K562 (cell line): Measurements from ENCODE around the gene COL1A1. TPM values are rescaled to one million over a fixed set of nuclear protein-coding genes. Genes with fewer than 3 reads are reported as not detected.
A peak's percentile ranks its signal among the peaks of the same experiment; 100 is the strongest.

Source experiments
- CEBPB ChIP-seq: fragments of 450-650 bp; IDR thresholded peaks from 2 replicates; pipeline ENCODE4 v1.6.1; 2016; ENCODE audit warnings: missing genetic modification characterization, missing compliant biosample characterization
- CREBBP ChIP-seq: IDR thresholded peaks from one replicate; pipeline ENCODE4 v1.6.1; 2012; ENCODE audit warnings: low read depth, mild to moderate bottlenecking, control low read depth, inconsistent platforms, low read length
- CTBP1 ChIP-seq: fragments of 450-650 bp; IDR thresholded peaks from 2 replicates; pipeline ENCODE4 v1.6.1; 2016; ENCODE audit warnings: borderline replicate concordance
- FOXJ3 ChIP-seq: sonication (generic); formaldehyde crosslinking; IDR thresholded peaks from 2 replicates; pipeline ENCODE4 v1.4.0; 2020; ENCODE audit warnings: mild to moderate bottlenecking, missing genetic modification reagents
- GABPB1 ChIP-seq: sonication (generic); formaldehyde crosslinking; IDR thresholded peaks from 2 replicates; pipeline ENCODE4 v1.8.0; 2022; ENCODE audit warnings: mild to moderate bottlenecking, missing genetic modification reagents
- GABPB2 ChIP-seq: fragments of 250-450 bp; sonication (Bioruptor Pico); conservative IDR thresholded peaks from 2 replicates; pipeline ENCODE4 v1.5.1; 2021; ENCODE audit warnings: mild to moderate bottlenecking
- MTA2 ChIP-seq: fragments of 450-650 bp; IDR thresholded peaks from 2 replicates; pipeline ENCODE4 v1.6.1; 2016; ENCODE audit warnings: low read depth
- MYBL2 ChIP-seq, 2 experiments: fragments of 450-650 bp in 1 of 2; sonication (generic) in 1 of 2; formaldehyde crosslinking in 1 of 2; IDR thresholded peaks; 2 replicates each; pipeline versions ENCODE4 v1.6.1 to v1.8.1; 2017 to 2022; ENCODE audit warnings: borderline replicate concordance in 1 of 2, inconsistent platforms in 1 of 2, low read depth in 1 of 2, mild to moderate bottlenecking in 1 of 2, missing genetic modification reagents in 1 of 2, moderate library complexity in 1 of 2
- NEUROD1 ChIP-seq: fragments of 150-350 bp; IDR thresholded peaks from 2 replicates; pipeline ENCODE4 v1.6.1; 2014; ENCODE audit warnings: borderline replicate concordance, low read length, low read depth; ENCODE audit not compliant: partially characterized antibody
- NFE2 ChIP-seq: IDR thresholded peaks from 2 replicates; pipeline ENCODE4 v1.6.1; 2014; ENCODE audit warnings: antibody characterized with exemption, low read depth
- RBM39 ChIP-seq: fragments of 200-400 bp; formaldehyde crosslinking; optimal IDR thresholded peaks from 2 replicates; pipeline ENCODE3; 2018; ENCODE audit warnings: low read depth, low read length
- SAFB2 ChIP-seq: fragments of 200-400 bp; formaldehyde crosslinking; IDR thresholded peaks from 2 replicates; pipeline ENCODE4 v1.6.1; 2018; ENCODE audit warnings: borderline replicate concordance, low read length, low read depth, moderate library complexity; ENCODE audit not compliant: severe bottlenecking
- SRF ChIP-seq, 2 experiments: fragments of 250-450, 450-650 bp in 1 of 2; sonication (Bioruptor Pico) in 1 of 2; sonication (generic) in 1 of 2; formaldehyde crosslinking; IDR thresholded peaks; 2 replicates each; pipeline versions ENCODE4 v1.5.0 to v1.5.1; 2020 to 2022; ENCODE audit warnings: mild to moderate bottlenecking in 1 of 2, missing genetic modification reagents in 1 of 2
- SRSF3 ChIP-seq: fragments of 200-400 bp; formaldehyde crosslinking; IDR thresholded peaks from 2 replicates; pipeline ENCODE4 v1.6.1; 2016; ENCODE audit warnings: mild to moderate bottlenecking, low read length, moderate library complexity; ENCODE audit not compliant: insufficient read depth
- TCF7 ChIP-seq: sonication (generic); IDR thresholded peaks from 2 replicates; pipeline ENCODE4 v1.6.1; 2016; ENCODE audit warnings: antibody characterized with exemption, borderline replicate concordance
- ZC3H11A ChIP-seq: IDR thresholded peaks from 2 replicates; pipeline ENCODE4 v1.6.1; 2012; ENCODE audit warnings: low read depth, low read length, improper control_type of control experiment
- ZEB2 ChIP-seq: fragments of 450-650 bp; IDR thresholded peaks from 2 replicates; pipeline ENCODE4 v1.6.1; 2016
- ZNF212 ChIP-seq: fragments of 450-650 bp; formaldehyde crosslinking; IDR thresholded peaks from 2 replicates; pipeline ENCODE4 v1.4.0; 2020; ENCODE audit warnings: mild to moderate bottlenecking
- ZNF77 ChIP-seq: fragments of 250-450 bp; sonication (Bioruptor Pico); IDR thresholded peaks from 2 replicates; pipeline ENCODE4 v1.5.0; 2020
- ZNF79 ChIP-seq: fragments of 250-450 bp; sonication (Bioruptor Pico); IDR thresholded peaks from 2 replicates; pipeline ENCODE4 v1.4.0; 2020; ENCODE audit warnings: low read depth, mild to moderate bottlenecking, moderate library complexity
- polyA plus RNA-seq, 8 experiments: library from polyadenylated mRNA; depleted of rRNA in 4 of 8; stranded (reverse) in 5 of 8; unstranded in 3 of 8; fragments of >200 nt; fragmentation: Nextera tagmentation in 2 of 8; fragmentation: Illumina TruSeq in 1 of 8; extraction: Ambion mirVana in 2 of 8; extraction: Trizol in 1 of 8; gene quantifications; 2 replicates each; pipeline versions ENCODE4 v1.2.1 to v1.2.3, GENCODE V29; 2011 to 2014; ENCODE audit warnings: inconsistent platforms in 1 of 8, missing spikeins in 1 of 8
- total RNA-seq, 7 experiments: library from RNA; depleted of rRNA in 6 of 7; stranded (reverse); fragments of >200 nt in 6 of 7; fragmentation: Illumina TruSeq in 2 of 7; extraction: Trizol in 2 of 7; gene quantifications; 2 replicates each; pipeline versions ENCODE4 v1.2.1 to v1.2.3, GENCODE V29; 2011 to 2021; ENCODE audit warnings: low replicate concordance in 1 of 7
- TF ChIP-seq, protein P1 (sequence below): fragments of 250-450 bp; sonication (Bioruptor Pico); IDR thresholded peaks from 2 replicates; pipeline ENCODE4 v1.5.0; 2021
- TF ChIP-seq, protein P2 (sequence below): sonication (generic); formaldehyde crosslinking; IDR thresholded peaks from 2 replicates; pipeline ENCODE4 v1.8.1; 2022; ENCODE audit warnings: missing genetic modification reagents
- TF ChIP-seq, protein P3 (sequence below): fragments of 450-650 bp; IDR thresholded peaks from 2 replicates; pipeline ENCODE4 v1.7.1; 2018; ENCODE audit warnings: mild to moderate bottlenecking, low read depth; ENCODE audit not compliant: partially characterized antibody

COL1A1 gene
- total and polyA plus RNA-seq, 9 of the 15 experiments (the other 6 are each of a cell fraction or from before 2014, with no cell fraction given): 0.04 to 3.4 (median 0.18) TPM

DNA sequence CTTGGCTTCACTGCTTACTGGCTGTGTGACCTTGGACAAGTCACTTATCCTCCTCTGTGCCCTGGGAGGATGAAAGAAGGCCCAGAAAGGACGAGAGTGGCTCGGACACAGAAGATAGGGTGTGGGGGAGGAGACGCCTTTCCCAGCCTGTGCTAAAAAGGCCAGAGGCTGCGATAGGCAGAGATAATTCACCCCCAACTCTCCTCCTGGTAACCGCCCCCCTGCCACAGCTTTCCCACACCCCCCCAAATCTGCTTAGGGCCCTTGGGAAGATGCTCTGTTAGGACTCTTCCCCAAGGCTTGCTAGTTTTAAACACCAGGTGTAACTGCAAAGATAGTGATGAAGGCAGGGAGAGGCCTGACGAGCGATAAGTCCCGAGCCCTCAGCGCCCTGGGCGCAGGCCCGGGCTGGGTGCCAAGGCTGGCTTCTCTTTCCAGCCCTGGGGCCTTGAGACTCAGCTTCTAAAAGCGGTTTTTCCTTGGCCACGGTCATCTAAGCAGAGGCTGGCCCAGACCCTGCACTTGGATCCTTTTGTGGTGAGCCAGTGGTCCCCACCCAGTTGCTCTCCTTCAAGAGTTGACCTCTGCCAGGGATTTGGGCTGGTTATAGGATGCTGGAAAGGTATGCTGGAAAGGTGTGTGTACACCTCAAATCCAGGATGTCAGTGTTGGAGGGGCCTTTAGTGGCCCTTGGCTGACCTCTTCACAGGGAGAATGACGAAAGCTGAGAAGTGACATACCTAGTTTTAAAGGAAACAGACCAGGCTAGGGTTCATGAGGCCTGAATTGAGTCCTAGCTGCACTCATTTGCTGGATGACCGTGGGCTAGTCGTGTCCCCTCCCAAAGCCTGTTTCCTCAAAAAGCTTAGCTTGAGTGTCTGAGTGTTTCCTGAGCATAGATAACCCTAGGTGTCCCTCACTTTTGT is 47.5 kb downstream of the COL1A1 start (continued):
- TF ChIP-seq TCF7: no peak
- no peak for TF ChIP-seq ZC3H11A
- no peak for TF ChIP-seq MYBL2 (IDR thresholded peaks at IDR 0.05; ENCODE audit: low read depth)
- TF ChIP-seq MYBL2 (CRISPR knock-in tag; IDR thresholded peaks at IDR 0.05; ENCODE audit: borderline replicate concordance): no peak
- TF ChIP-seq SRF (CRISPR knock-in tag; IDR thresholded peaks at IDR 0.05): no peak
- TF ChIP-seq CEBPB: no peak
- TF ChIP-seq, protein P1, sequence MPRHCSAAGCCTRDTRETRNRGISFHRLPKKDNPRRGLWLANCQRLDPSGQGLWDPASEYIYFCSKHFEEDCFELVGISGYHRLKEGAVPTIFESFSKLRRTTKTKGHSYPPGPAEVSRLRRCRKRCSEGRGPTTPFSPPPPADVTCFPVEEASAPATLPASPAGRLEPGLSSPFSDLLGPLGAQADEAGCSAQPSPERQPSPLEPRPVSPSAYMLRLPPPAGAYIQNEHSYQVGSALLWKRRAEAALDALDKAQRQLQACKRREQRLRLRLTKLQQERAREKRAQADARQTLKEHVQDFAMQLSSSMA: no peak
- TF ChIP-seq SRSF3: no peak
- TF ChIP-seq ZNF79 (CRISPR knock-in tag): no peak
- TF ChIP-seq GABPB1 (CRISPR knock-in tag): no peak
- TF ChIP-seq ZNF212 (CRISPR knock-in tag): no peak
- TF ChIP-seq CTBP1: peak; percentile 96
- TF ChIP-seq MTA2: peak; percentile 36
- TF ChIP-seq, protein P2, sequence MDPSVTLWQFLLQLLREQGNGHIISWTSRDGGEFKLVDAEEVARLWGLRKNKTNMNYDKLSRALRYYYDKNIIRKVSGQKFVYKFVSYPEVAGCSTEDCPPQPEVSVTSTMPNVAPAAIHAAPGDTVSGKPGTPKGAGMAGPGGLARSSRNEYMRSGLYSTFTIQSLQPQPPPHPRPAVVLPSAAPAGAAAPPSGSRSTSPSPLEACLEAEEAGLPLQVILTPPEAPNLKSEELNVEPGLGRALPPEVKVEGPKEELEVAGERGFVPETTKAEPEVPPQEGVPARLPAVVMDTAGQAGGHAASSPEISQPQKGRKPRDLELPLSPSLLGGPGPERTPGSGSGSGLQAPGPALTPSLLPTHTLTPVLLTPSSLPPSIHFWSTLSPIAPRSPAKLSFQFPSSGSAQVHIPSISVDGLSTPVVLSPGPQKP: no peak
- no peak for TF ChIP-seq GABPB2 (CRISPR knock-in tag)
- no peak for TF ChIP-seq NFE2
- TF ChIP-seq ZEB2: peak; percentile 89
- TF ChIP-seq NEUROD1: no peak
- TF ChIP-seq RBM39: no peak
- TF ChIP-seq ZNF77: no peak
- no peak for TF ChIP-seq CREBBP
- TF ChIP-seq SAFB2: no peak
- TF ChIP-seq, protein P3, sequence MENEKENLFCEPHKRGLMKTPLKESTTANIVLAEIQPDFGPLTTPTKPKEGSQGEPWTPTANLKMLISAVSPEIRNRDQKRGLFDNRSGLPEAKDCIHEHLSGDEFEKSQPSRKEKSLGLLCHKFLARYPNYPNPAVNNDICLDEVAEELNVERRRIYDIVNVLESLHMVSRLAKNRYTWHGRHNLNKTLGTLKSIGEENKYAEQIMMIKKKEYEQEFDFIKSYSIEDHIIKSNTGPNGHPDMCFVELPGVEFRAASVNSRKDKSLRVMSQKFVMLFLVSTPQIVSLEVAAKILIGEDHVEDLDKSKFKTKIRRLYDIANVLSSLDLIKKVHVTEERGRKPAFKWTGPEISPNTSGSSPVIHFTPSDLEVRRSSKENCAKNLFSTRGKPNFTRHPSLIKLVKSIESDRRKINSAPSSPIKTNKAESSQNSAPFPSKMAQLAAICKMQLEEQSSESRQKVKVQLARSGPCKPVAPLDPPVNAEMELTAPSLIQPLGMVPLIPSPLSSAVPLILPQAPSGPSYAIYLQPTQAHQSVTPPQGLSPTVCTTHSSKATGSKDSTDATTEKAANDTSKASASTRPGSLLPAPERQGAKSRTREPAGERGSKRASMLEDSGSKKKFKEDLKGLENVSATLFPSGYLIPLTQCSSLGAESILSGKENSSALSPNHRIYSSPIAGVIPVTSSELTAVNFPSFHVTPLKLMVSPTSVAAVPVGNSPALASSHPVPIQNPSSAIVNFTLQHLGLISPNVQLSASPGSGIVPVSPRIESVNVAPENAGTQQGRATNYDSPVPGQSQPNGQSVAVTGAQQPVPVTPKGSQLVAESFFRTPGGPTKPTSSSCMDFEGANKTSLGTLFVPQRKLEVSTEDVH: no peak
- no peak for TF ChIP-seq FOXJ3 (CRISPR knock-in tag)
